ENCODE measurements around the gene MACROD2. TPM values are rescaled to one million over a fixed set of nuclear protein-coding genes. Genes with fewer than 3 reads are reported as not detected.

Gene MACROD2
- total RNA-seq, 4 donors from 2014 or later = 4.6 to 33.0 (median 8.3) TPM

- no peaks in the 10 kb centered on the region for H3K4me1 ChIP-seq
- no peak overlapping the region for H3K4me3 ChIP-seq
- WGBS, 2 donors (ENCODE audit: low coverage in 1 of 2) = 50 to 89% methylated on average over 1 of the region's 1 CpG
- in situ Hi-C loops (cut with MboI; ENCODE audit: low pct_ligation_motif_present in 1 of 4, low pct_unique_long_range_greater_than_20kb in 1 of 4, low sequenced_read_pairs in 3 of 4) = no loop called here
- TF ChIP-seq POLR2AphosphoS5 (IDR thresholded peaks at IDR 0.05) (no peak), POLR2A (IDR thresholded peaks at IDR 0.05) (no peak), EP300 (IDR thresholded peaks at IDR 0.05; ENCODE audit: low read depth) (no peak), CTCF (IDR thresholded peaks at IDR 0.05) (no peak)
- H3K36me3 ChIP-seq = no peaks in the 10 kb centered on the region
- no peaks in the 10 kb centered on the region for H3K27me3 ChIP-seq
- intact Hi-C loops (cut with DNase I; ENCODE audit: low total_unique reads) = no loop called here
- H3K9me3 ChIP-seq = no peaks in the 10 kb centered on the region
- no peak overlapping the region for H3K27ac ChIP-seq
- no peak for DNase-seq
Observed at GRCh38 chr20:15113144-15113773, 1117.9 kb downstream of the MACROD2 start.

DNA sequence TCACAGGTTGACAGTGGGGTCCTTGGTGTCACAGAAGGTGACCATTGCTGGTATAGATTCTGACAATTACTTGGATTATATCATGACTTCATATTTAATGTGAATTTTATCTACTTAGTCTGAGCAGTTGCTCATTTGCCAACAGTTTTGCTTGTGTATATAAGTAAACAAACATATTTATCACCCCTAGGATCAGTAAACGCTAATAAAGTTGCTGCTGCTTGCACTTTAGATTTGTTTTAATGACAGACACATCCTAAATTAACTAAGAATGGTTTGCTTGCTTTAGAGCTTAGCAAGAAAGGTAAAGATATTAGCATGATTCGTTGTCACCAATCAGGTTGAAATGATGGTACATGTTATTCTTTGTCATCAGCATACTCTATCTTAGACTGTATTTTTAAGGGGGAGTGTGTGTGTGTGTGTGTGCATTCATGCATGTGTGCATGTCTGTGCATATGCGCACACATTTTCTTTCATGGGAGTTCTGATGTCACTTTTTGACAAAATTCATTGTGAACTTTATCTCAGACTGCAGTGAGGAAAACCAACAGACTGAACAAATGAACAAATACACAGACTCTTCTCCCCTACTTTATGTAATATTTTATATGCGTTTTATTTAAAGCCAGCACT, 1124.7 kb downstream of the MACROD2 start:
- DNase-seq = no peak
- no peaks in the 10 kb centered on the region for H3K4me1 ChIP-seq
- in situ Hi-C loops (cut with MboI; ENCODE audit: low pct_ligation_motif_present in 1 of 4, low pct_unique_long_range_greater_than_20kb in 1 of 4, low sequenced_read_pairs in 3 of 4) = no loop called here
- no peaks in the 10 kb centered on the region for H3K36me3 ChIP-seq
- H3K4me3 ChIP-seq = no peak overlapping the region
- intact Hi-C loops (cut with DNase I; ENCODE audit: low total_unique reads) = no loop called here
- no peaks in the 10 kb centered on the region for H3K9me3 ChIP-seq
- no peaks in the 10 kb centered on the region for H3K27me3 ChIP-seq
- no peak overlapping the region for H3K27ac ChIP-seq
- 75 to 81% methylated on average over 3 to 4 of the region's 4 CpGs for WGBS, 2 donors (ENCODE audit: low coverage in 1 of 2)
- TF ChIP-seq POLR2AphosphoS5 (IDR thresholded peaks at IDR 0.05) (no peak), CTCF (IDR thresholded peaks at IDR 0.05) (no peak), EP300 (IDR thresholded peaks at IDR 0.05; ENCODE audit: low read depth) (no peak), POLR2A (IDR thresholded peaks at IDR 0.05) (no peak)

DNA sequence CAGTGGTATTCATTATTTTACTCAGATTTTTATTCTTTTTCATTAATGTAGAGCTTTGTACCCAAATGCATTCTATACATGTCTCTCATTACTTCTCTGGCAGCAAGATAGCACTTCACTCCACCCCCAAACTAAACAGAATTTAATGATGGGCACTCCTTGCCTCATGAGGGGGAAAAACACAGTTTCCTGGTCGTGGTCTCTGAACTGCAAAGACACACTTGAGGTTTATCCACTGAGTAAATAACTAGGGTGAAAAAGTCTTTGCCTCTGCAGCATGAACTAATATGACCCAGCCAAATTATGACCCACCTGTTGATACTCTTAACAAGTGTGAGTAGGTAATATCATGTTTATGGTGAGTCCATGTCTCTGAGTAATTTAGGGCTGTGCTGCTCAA, 1127.3 kb downstream of the MACROD2 start:
- DNase-seq = no peak
- H3K27me3 ChIP-seq = no peaks in the 10 kb centered on the region
- H3K36me3 ChIP-seq = no peaks in the 10 kb centered on the region
- 20 to 24% methylated on average over 1 of the region's 1 CpG for WGBS, 2 donors (ENCODE audit: low coverage in 1 of 2)
- TF ChIP-seq POLR2AphosphoS5 (IDR thresholded peaks at IDR 0.05) (no peak), POLR2A (IDR thresholded peaks at IDR 0.05) (no peak), CTCF (IDR thresholded peaks at IDR 0.05) (no peak), EP300 (IDR thresholded peaks at IDR 0.05; ENCODE audit: low read depth) (no peak)
- intact Hi-C loops (cut with DNase I; ENCODE audit: low total_unique reads) (no loop called here), in situ Hi-C loops (cut with MboI; ENCODE audit: low pct_ligation_motif_present in 1 of 4, low pct_unique_long_range_greater_than_20kb in 1 of 4, low sequenced_read_pairs in 3 of 4) (no loop called here)
- no peak overlapping the region for H3K4me3 ChIP-seq
- H3K9me3 ChIP-seq = no peaks in the 10 kb centered on the region
- no peak overlapping the region for H3K27ac ChIP-seq
- H3K4me1 ChIP-seq = no peaks in the 10 kb centered on the region

DNA sequence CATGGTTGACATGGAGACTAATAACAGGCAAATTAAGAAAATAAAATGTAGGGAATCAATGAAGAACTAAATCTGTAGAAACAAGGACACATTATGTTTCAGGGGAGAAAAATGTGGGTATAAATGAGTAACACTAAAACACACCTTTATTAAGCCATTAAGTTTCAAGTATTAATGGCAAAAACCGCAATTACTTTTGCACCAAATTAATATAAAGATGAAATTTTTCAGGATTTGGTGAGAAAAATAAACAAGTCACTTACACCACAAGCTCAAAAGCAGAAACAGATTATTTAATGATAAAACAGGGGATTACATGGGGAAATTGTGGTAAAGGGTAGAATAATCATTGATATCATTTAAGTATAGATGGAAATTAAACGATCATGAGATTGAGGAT, 1135.9 kb downstream of the MACROD2 start:
- WGBS, 2 donors (ENCODE audit: low coverage in 1 of 2) = 75 to 76% methylated on average over 2 of the region's 2 CpGs
- in situ Hi-C loops (cut with MboI; ENCODE audit: low pct_ligation_motif_present in 1 of 4, low pct_unique_long_range_greater_than_20kb in 1 of 4, low sequenced_read_pairs in 3 of 4) = no loop called here

More for the DNA sequence above, 1135.9 kb downstream of the MACROD2 start:
- no peaks in the 10 kb centered on the region for H3K4me1 ChIP-seq
- intact Hi-C loops (cut with DNase I; ENCODE audit: low total_unique reads) = no loop called here
- no peaks in the 10 kb centered on the region for H3K27me3 ChIP-seq
- no peaks in the 10 kb centered on the region for H3K36me3 ChIP-seq
- H3K4me3 ChIP-seq = no peak overlapping the region
- H3K27ac ChIP-seq = no peak overlapping the region
- H3K9me3 ChIP-seq = no peaks in the 10 kb centered on the region
- no peak for TF ChIP-seq POLR2AphosphoS5 (IDR thresholded peaks at IDR 0.05)
- no peak for DNase-seq
